IPS-18c (cell line): ENCODE data around the gene KSR1.
"Not testable (repeated sequence)": the region's sequence is repeated elsewhere in the genome, so short reads cannot be mapped to it uniquely, and the experiment has no call there.

Experiments
- H3K4me3 ChIP-seq: 2 replicates; pipeline ENCODE4 v1.7.0; 2013; ENCODE audit warnings: low read depth, mild to moderate bottlenecking, low read length, moderate library complexity; ENCODE audit not compliant: insufficient read depth
- H3K9me3 ChIP-seq: one replicate; pipeline ENCODE4 v1.6.1; 2013; ENCODE audit warnings: mild to moderate bottlenecking, low read length, moderate library complexity; ENCODE audit not compliant: control insufficient read depth, insufficient read depth

KSR1 gene

GRCh38 chr17:27666831-27667560, 210.7 kb downstream of the KSR1 start:
- H3K9me3 ChIP-seq: no peaks in the 10 kb centered on the region

DNA sequence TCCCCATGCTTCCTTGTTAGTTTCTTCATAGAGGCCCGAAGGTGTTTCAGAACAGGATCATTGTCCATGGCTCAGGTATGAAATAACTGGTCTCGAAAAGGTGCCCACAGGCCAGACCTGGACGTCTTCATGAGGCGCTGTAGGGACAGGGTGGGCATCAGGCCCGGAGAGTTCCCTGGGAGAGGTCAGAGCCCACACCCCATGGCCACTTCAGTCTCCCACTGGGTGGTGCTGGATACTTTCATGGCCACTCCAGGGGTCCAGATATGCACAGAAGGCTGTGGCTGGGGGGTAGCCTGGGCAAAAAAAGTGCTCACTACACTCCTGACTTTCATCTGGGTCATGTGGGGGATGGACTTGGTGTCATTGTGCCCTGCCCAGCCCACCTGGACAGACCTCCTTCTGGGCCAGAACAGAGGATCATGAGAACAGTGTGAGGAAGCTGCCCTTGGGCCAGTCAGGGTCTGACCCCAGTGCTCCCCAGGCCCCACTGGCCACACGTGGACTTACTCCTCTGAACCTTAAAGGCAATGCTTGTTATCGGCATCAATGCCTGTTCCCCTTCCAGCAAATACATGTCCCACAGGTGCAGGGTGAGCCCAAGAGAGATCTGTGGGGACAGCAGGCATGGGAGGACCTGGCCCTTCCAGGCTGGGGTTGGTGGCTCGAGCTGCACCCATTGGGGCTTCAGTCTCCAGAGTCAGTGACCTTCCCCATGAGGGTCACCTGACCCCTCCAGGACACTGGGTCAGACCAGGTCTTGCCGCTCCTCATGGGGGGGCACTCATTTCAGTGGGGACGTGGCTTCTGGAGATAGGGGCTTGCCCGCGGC, 211.6 kb downstream of the KSR1 start:
- H3K9me3 ChIP-seq: no peaks in the 10 kb centered on the region
- H3K4me3 ChIP-seq: no peak overlapping the region

More at GRCh38 chr17:27666831-27667560, 210.7 kb downstream of the KSR1 start:
- H3K4me3 ChIP-seq: no peak overlapping the region

DNA sequence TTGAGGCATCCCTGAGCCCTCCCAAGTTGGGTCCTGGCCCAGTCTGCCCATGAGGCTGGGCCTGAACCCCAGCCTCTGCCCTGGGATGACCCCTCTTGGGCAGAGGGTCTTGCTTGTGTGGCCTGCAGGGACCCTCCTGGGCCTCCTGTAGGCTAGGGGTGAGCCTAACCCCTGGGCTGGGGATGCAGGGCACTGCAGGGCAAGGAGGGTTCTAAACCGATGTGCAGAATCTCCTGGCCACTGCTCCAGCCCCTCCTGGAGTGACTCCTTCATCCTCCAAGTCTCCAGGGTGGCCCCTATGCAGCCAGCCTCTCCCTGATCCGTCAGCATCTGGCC, 212.2 kb downstream of the KSR1 start:
- H3K4me3 ChIP-seq: no peak overlapping the region

GRCh38 chr17:27669136-27669535, 212.9 kb downstream of the KSR1 start:
- no peaks in the 10 kb centered on the region for H3K9me3 ChIP-seq
- H3K4me3 ChIP-seq: no peak overlapping the region

More for the DNA sequence above, 212.2 kb downstream of the KSR1 start:
- H3K9me3 ChIP-seq: no peaks in the 10 kb centered on the region

DNA sequence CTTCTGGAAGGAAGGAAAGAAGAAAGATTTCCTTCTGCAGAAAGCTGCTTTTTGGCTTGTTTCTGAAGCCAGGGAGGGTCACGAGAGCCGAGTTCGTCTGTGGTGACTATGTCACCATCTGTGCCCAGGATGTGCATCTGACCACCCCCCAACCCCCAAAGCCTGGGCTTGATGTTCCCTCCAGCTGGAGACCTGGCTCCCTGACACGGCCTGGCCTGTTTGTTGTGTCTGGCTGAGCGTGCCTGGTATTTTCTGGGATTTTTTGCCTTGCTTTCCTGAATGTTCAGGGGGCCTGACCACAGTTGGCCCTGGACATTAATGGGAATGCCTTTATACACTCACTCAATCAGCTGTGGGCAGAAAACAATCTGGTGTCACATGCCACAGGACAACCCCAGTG, 213.6 kb downstream of the KSR1 start:
- no peak overlapping the region for H3K4me3 ChIP-seq
- no peaks in the 10 kb centered on the region for H3K9me3 ChIP-seq

DNA sequence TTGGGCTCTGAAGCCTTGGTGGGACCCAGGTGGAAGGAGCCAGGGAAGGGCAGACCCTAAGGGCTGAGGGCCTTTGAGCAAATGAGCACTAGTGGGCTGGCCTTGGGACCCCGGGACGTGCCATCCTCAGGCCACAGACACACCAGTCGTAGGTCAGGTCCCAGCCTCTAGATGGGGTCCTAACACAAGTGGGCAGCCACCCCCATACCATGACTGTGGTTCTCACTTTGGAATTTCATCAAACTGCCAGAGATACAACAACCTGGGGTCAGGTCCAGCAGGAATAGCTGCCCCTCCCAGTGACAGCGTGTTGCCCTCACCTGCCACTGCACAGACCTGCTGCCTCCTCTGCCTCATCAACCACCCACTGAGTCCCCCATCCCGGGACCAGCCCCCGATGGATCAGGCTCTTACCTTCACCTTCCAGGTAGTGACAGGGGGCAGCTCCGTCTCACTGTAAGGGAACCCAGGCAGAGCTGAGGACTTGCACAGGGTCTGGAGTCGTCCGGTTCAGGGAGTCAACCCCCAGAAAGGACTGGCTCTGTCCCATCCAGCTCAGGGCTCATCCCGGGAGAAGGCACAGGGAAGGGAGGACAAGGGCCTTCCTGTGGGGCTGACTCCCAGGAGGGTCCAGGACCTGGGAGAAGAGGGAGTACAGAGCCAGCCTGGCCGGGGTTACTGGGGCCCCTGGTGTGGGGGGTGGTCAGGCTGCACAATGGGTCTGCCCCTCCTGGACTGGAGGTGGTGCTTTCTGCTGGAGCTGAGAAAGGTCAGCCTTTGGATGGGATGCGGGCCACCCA, 214.7 kb downstream of the KSR1 start:
- no peaks in the 10 kb centered on the region for H3K9me3 ChIP-seq
- no peak overlapping the region for H3K4me3 ChIP-seq

DNA sequence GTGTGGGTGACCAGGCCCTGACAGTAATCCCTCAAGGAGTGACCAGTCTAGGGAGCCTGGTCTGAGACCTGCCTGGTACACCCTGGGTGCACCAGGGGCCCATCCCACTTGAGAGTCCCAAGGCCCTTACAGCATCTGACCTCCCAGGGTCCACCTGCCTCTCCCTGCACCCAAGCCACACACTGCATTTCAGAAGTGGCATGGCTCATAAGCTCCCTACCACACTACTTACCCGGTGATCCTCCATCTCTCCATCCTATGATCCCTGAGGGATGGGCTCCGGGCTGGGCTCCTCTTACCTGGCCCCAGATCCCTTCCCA, 215.3 kb downstream of the KSR1 start:
- H3K4me3 ChIP-seq: no peak overlapping the region

GRCh38 chr17:27671977-27672480, 215.8 kb downstream of the KSR1 start:
- H3K9me3 ChIP-seq, H3K4me3 ChIP-seq: not testable (repeated sequence)

More for the DNA sequence above, 215.3 kb downstream of the KSR1 start:
- H3K9me3 ChIP-seq: no peaks in the 10 kb centered on the region

DNA sequence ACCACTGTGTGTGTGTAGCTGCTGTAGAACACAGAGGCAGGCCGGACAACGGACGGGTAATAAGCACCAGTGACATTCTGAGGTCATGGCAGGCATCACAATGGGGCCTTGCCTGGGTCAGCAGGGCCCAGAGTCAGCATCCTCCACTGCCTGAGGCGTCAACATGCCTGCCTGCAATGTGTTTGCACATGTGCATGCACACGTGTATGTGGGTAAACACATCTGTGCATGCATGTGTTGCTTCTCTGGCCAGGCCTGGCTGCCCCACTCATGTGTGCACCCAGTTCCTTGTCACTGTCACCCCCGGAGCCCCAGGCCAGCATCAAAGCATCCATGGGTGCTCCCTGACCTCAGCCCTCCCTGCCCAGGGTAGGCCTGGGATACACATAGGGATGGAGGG, 218.1 kb downstream of the KSR1 start:
- no peak overlapping the region for H3K4me3 ChIP-seq
- no peaks in the 10 kb centered on the region for H3K9me3 ChIP-seq
